GM19463 (cell line): ENCODE results near the gene CROCC2.

ENCODE experiments used
- ATAC-seq: cut with Tn5 transposase; IDR thresholded peaks from one replicate; pipeline ENCODE4 v1.9.1; 2021; ENCODE audit warnings: mild to moderate bottlenecking, moderate library complexity; ENCODE audit not compliant: unreplicated experiment

The CROCC2 gene

GRCh38 chr2:241008711-241009121, 102.6 kb downstream of the CROCC2 start:
- no peak for ATAC-seq

GRCh38 chr2:241009191-241009590, 103.1 kb downstream of the CROCC2 start:
- ATAC-seq = no peak

- ATAC-seq = no peak
These were observed 103.7 kb downstream of the CROCC2 start for GRCh38 chr2:241009601-241010530.

- no peak for ATAC-seq
These were observed 104.6 kb downstream of the CROCC2 start for GRCh38 chr2:241010531-241011295.

- ATAC-seq = no peak
These were observed 105.1 kb downstream of the CROCC2 start for GRCh38 chr2:241011296-241011600.

GRCh38 chr2:241011751-241012510, 105.8 kb downstream of the CROCC2 start:
- ATAC-seq = no peak

- no peak for ATAC-seq
These were observed 108.1 kb downstream of the CROCC2 start for GRCh38 chr2:241014224-241014623.

GRCh38 chr2:241014764-241015163, 108.6 kb downstream of the CROCC2 start:
- ATAC-seq = no peak

- no peak for ATAC-seq
These were observed 109.3 kb downstream of the CROCC2 start for GRCh38 chr2:241015439-241015838.

GRCh38 chr2:241017228-241017940, 111.2 kb downstream of the CROCC2 start:
- no peak for ATAC-seq

GRCh38 chr2:241018051-241018891, 112.1 kb downstream of the CROCC2 start:
- no peak for ATAC-seq

- ATAC-seq = no peak
These were observed 113.5 kb downstream of the CROCC2 start for GRCh38 chr2:241019441-241020139.

- no peak for ATAC-seq
These were observed 114.1 kb downstream of the CROCC2 start for GRCh38 chr2:241020201-241020600.

- ATAC-seq = no peak
These were observed 114.6 kb downstream of the CROCC2 start for GRCh38 chr2:241020629-241021190.

- no peak for ATAC-seq
These were observed 119.5 kb downstream of the CROCC2 start for GRCh38 chr2:241025639-241026038.

GRCh38 chr2:241029599-241030332, 123.6 kb downstream of the CROCC2 start:
- ATAC-seq = no peak

- no peak for ATAC-seq
These were observed 124.2 kb downstream of the CROCC2 start for GRCh38 chr2:241030333-241030680.

- ATAC-seq = no peak
These were observed 124.7 kb downstream of the CROCC2 start for GRCh38 chr2:241030883-241031282.
